A673 (cell line): ENCODE measurements around the gene SH3RF3. TPM values are rescaled to one million over a fixed set of nuclear protein-coding genes. Genes with fewer than 3 reads are reported as not detected.

Source experiments
- BruUV-seq: library from RNA; stranded (reverse); fragments of 400-500 nt; replicated peaks from 2 replicates; lab custom pipeline; 2021; lab: Mats Ljungman, UMichigan
- CTCF ChIA-PET: fragments of 300-600 bp; sonication (Branson Sonifier 250); formaldehyde crosslinking; loops from one replicate; lab custom pipeline; 2022; ENCODE audit warnings: antibody characterized with exemption; lab: Charles Lee
- POLR2A ChIA-PET: fragments of 300-600 bp; sonication (Branson Sonifier 250); formaldehyde crosslinking; loops from one replicate; lab custom pipeline; 2022; ENCODE audit warnings: antibody characterized with exemption; ENCODE audit not compliant: low non-redundant PET; lab: Charles Lee
- DNase-seq: peaks from one replicate; pipeline ENCODE4 v3.0.0-alpha.2; 2015; ENCODE audit warnings: low spot score
- H3K27ac ChIP-seq: fragments of 200-600 bp; sonication (generic); 2 replicates; pipeline ENCODE4 v1.5.1; 2016; ENCODE audit warnings: mixed run types, low read depth, mild to moderate bottlenecking, mixed read lengths, antibody characterized with exemption, low read length; ENCODE audit not compliant: poor library complexity, severe bottlenecking
- H3K27me3 ChIP-seq: fragments of 200-600 bp; sonication (generic); replicated peaks from 2 replicates; pipeline ENCODE4 v1.6.1; 2017; ENCODE audit warnings: mixed run types, low read depth, mild to moderate bottlenecking, mixed read lengths, antibody characterized with exemption, low read length; ENCODE audit not compliant: insufficient read depth, poor library complexity
- H3K36me3 ChIP-seq: fragments of 200-600 bp; sonication (generic); 2 replicates; pipeline ENCODE4 v1.6.1; 2016; ENCODE audit warnings: mixed run types, mild to moderate bottlenecking, mixed read lengths, antibody characterized with exemption, low read length; ENCODE audit not compliant: insufficient read depth, poor library complexity, severe bottlenecking
- H3K4me1 ChIP-seq: fragments of 200-600 bp; sonication (generic); 2 replicates; pipeline ENCODE4 v1.6.1; 2017; ENCODE audit warnings: mixed run types, mild to moderate bottlenecking, mixed read lengths, antibody characterized with exemption, low read length; ENCODE audit not compliant: insufficient read depth, poor library complexity, severe bottlenecking
- H3K4me3 ChIP-seq: fragments of 200-600 bp; sonication (generic); 2 replicates; pipeline ENCODE4 v1.5.1; 2016; ENCODE audit warnings: low read depth, mixed run types, mild to moderate bottlenecking, mixed read lengths, low read length; ENCODE audit not compliant: poor library complexity, severe bottlenecking
- H3K9me3 ChIP-seq: fragments of 200-600 bp; sonication (generic); 2 replicates; pipeline ENCODE4 v1.6.1; 2016; ENCODE audit warnings: mixed run types, low read depth, mild to moderate bottlenecking, mixed read lengths, antibody characterized with exemption, low read length; ENCODE audit not compliant: poor library complexity, severe bottlenecking
- CTCF ChIP-seq: fragments of 300-800, 200-600 bp; sonication (generic); conservative IDR thresholded peaks from 2 replicates; pipeline ENCODE4 v1.5.1; 2017; ENCODE audit warnings: low read depth, mild to moderate bottlenecking, antibody characterized with exemption, low read length, moderate library complexity, mixed read lengths
- EZH2 ChIP-seq: fragments of 200-600 bp; sonication (generic); IDR thresholded peaks from 2 replicates; pipeline ENCODE4 v1.6.1; 2017; ENCODE audit warnings: borderline replicate concordance, low read depth, mild to moderate bottlenecking, mixed read lengths, antibody characterized with exemption, low read length; ENCODE audit not compliant: poor library complexity, severe bottlenecking
- intact Hi-C: fragments of 100-400 bp; cut with micrococcal nuclease; formaldehyde crosslinking; loops from one replicate; pipeline ENCODE4 v1.10.0; 2022; ENCODE audit not compliant: unreplicated experiment
- total RNA-seq: library from RNA; stranded (reverse); gene quantifications from 2 replicates; pipeline ENCODE4 v1.2.3, GENCODE V29; 2021

SH3RF3 gene
- total RNA-seq, 1 experiment from 2014 or later: 0.15 TPM

GRCh38 chr2:109428281-109428680 is 299.3 kb downstream of the SH3RF3 start:
- no peak for TF ChIP-seq CTCF
- no peak for TF ChIP-seq EZH2
- H3K4me1 ChIP-seq: no peaks in the 10 kb centered on the region
- H3K27me3 ChIP-seq: no peaks in the 10 kb centered on the region
- DNase-seq: no peak
- H3K36me3 ChIP-seq: no peaks in the 10 kb centered on the region
- POLR2A ChIA-PET: no interaction called here
- CTCF ChIA-PET: no interaction called here
- no peak overlapping the region for H3K27ac ChIP-seq
- H3K4me3 ChIP-seq: no peak overlapping the region
- no peaks in the 10 kb centered on the region for H3K9me3 ChIP-seq
- intact Hi-C loops: no loop called here
- no TSS peak for BruUV-seq

DNA sequence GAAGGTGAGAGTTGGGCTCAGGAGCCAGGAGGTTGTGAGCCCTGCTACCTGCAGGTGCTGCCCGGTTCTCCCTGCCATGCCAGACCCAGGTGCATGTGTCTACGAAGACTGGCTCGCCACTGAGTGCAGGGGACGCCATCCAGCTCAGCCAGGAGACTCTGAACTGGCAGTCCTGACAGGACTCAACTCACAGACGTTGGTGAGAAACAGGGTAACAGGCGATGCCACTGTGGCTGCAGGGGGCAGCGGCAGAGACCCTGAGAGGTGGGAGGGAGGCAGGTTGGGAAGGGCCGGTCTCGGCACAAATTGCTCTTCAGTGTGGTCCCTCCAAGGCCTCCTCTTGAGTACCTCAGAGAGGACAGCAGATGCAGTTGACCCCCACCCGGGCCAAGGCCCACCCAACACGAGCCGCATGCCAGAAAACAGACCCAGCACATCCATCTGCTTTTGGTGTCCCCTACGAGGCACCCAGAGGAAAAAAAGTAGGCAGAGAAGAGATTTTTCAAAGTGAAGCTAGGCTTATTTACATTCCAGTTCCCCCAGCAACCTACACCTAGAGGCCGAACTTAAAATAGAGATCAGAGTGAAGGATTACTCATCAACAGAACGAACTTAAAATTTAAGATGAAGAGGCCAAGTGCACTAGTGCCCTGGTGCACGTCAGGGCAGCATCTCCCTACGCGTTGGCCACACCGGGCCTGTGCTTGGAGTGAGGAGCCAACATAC is 300.0 kb downstream of the SH3RF3 start:
- Histone ChIP-seq H3K4me1 (no peaks in the 10 kb centered on the region), H3K27ac (no peak overlapping the region), H3K27me3 (no peaks in the 10 kb centered on the region), H3K9me3 (no peaks in the 10 kb centered on the region), H3K4me3 (no peak overlapping the region), H3K36me3 (no peaks in the 10 kb centered on the region)
- BruUV-seq: no TSS peak
- TF ChIP-seq CTCF (no peak), EZH2 (no peak)
- intact Hi-C loops: no loop called here
- DNase-seq: no peak
- ChIA-PET CTCF (no interaction called here), POLR2A (no interaction called here)

DNA sequence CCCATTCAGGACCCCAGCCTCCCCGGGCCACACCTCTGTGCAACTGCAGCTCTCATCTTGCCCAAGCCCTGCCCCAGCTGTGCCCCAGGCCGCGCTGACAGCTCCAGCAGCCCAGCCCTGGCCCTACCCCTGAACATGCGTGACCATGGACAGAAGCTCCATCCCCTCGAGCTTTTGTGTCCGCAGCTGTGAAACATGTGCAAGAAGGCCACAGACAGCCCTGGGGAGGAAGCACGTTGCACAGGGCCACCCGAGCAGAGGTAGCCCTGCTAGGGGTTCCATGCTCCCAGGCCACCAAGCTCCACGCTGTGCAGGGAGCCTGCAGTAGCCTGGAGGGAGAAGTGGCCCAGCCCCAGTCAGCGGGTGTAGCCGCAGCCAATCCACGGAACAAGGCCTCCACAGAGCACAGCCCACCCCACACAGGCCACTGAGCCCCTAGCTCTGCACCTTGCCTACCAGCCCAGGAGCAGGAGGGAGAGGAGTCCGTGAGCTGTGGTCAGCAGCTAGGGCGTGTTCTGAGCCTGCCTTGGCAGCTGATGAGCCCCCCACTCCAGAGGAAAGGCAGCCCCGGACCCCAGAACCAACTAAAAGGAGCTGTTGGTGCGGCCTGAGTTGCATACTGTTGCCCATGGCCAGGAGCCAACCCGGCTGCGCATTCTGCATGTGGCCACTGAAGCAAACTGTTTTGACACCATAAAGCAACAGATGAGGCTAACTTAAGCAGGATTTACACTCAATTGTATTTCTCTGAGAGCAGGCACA is 300.7 kb downstream of the SH3RF3 start:
- POLR2A ChIA-PET: no interaction called here
- DNase-seq: no peak
- Histone ChIP-seq H3K9me3 (no peaks in the 10 kb centered on the region), H3K4me3 (no peak overlapping the region), H3K36me3 (no peaks in the 10 kb centered on the region), H3K27me3 (no peaks in the 10 kb centered on the region), H3K27ac (no peak overlapping the region), H3K4me1 (no peaks in the 10 kb centered on the region)
- CTCF ChIA-PET: no interaction called here
- TF ChIP-seq CTCF: no peak
- no peak for TF ChIP-seq EZH2
- intact Hi-C loops: no loop called here
- no TSS peak for BruUV-seq
